HG02588 (cell line): ENCODE results near the gene MRGPRX2.

Experiments used
- ATAC-seq: cut with Tn5 transposase; IDR thresholded peaks from one replicate; pipeline ENCODE4 v1.9.1; 2021; ENCODE audit warnings: mild to moderate bottlenecking, moderate library complexity; ENCODE audit not compliant: unreplicated experiment

MRGPRX2 gene

GRCh38 chr11:19076744-19077589 is 16.4 kb upstream of the MRGPRX2 start:
- ATAC-seq = no peak

- ATAC-seq = no peak
Measured at GRCh38 chr11:19075636-19076035, 15.1 kb upstream of the MRGPRX2 start.

- ATAC-seq = no peak
Measured at GRCh38 chr11:19073454-19074415, 13.2 kb upstream of the MRGPRX2 start.

GRCh38 chr11:19072464-19072863 is 11.9 kb upstream of the MRGPRX2 start:
- no peak for ATAC-seq

GRCh38 chr11:19071255-19071654 is 10.7 kb upstream of the MRGPRX2 start:
- ATAC-seq = peak; percentile 95

GRCh38 chr11:19059833-19060232 is 684 bp downstream of the MRGPRX2 start:
- ATAC-seq = no peak

- ATAC-seq = no peak
Measured at GRCh38 chr11:19055905-19056304, 4.6 kb downstream of the MRGPRX2 start.

GRCh38 chr11:19055016-19055415 is 5.5 kb downstream of the MRGPRX2 start:
- no peak for ATAC-seq

- no peak for ATAC-seq
Measured at GRCh38 chr11:19053909-19054308, 6.6 kb downstream of the MRGPRX2 start.

GRCh38 chr11:19050281-19050680 is 10.2 kb downstream of the MRGPRX2 start:
- no peak for ATAC-seq

- ATAC-seq = no peak
Measured at GRCh38 chr11:19049351-19049750, 11.2 kb downstream of the MRGPRX2 start.

GRCh38 chr11:19040051-19040450 is 20.5 kb downstream of the MRGPRX2 start:
- no peak for ATAC-seq

- no peak for ATAC-seq
Measured at GRCh38 chr11:19039409-19039808, 21.1 kb downstream of the MRGPRX2 start.

GRCh38 chr11:19032990-19033389 is 27.5 kb downstream of the MRGPRX2 start:
- ATAC-seq = no peak

- ATAC-seq = no peak
Measured at GRCh38 chr11:19027829-19028595, 32.5 kb downstream of the MRGPRX2 start.

GRCh38 chr11:19026862-19027261 is 33.7 kb downstream of the MRGPRX2 start:
- no peak for ATAC-seq

GRCh38 chr11:19025481-19026406 is 34.8 kb downstream of the MRGPRX2 start:
- ATAC-seq = no peak

- no peak for ATAC-seq
Measured at GRCh38 chr11:19020831-19021230, 39.7 kb downstream of the MRGPRX2 start.

GRCh38 chr11:19018901-19019300 is 41.6 kb downstream of the MRGPRX2 start:
- ATAC-seq = no peak
